Ovary (tissue), 9 donors: ENCODE results near the gene CNNM1. TPM values are rescaled to one million over a fixed set of nuclear protein-coding genes. Genes with fewer than 3 reads are reported as not detected.
A peak's percentile ranks its signal among the peaks of the same experiment; 100 is the strongest.

ENCODE experiments used
- DNase-seq, 5 donors: peaks; one replicate each; pipeline ENCODE4 v3.0.0-alpha.2; 2019 to 2020
- H3K27ac ChIP-seq, 2 donors: fragments of 200-600 bp; one replicate each; pipeline versions ENCODE4 v1.5.1 to v1.8.0; 2019 to 2022
- H3K27me3 ChIP-seq: fragments of 200-600 bp; one replicate; pipeline ENCODE4 v1.8.0; 2022
- H3K36me3 ChIP-seq: fragments of 200-600 bp; sonication (generic); one replicate; pipeline ENCODE4 v1.5.1; 2019
- H3K4me1 ChIP-seq: one replicate; pipeline ENCODE4 v1.8.1; 2013; ENCODE audit warnings: mild to moderate bottlenecking, moderate library complexity; ENCODE audit not compliant: insufficient read depth
- H3K4me3 ChIP-seq: fragments of 200-600 bp; sonication (generic); one replicate; pipeline ENCODE4 v1.5.1; 2017
- H3K9me3 ChIP-seq, 2 donors: fragments of 200-600 bp in 1 of 2; sonication (generic) in 1 of 2; one replicate each; pipeline versions ENCODE4 v1.5.1 to v1.8.1; 2013 to 2019; ENCODE audit warnings: mild to moderate bottlenecking in 1 of 2, moderate library complexity in 1 of 2
- CTCF ChIP-seq, 3 donors: fragments of 450-650 bp in 2 of 3; fragments of 200-600 bp in 1 of 3; IDR thresholded peaks; one replicate each; pipeline versions ENCODE4 v1.5.1 to v1.8.0; 2016 to 2022; ENCODE audit warnings: antibody characterized with exemption in 3 of 3, mild to moderate bottlenecking in 1 of 3
- EP300 ChIP-seq: sonication (generic); formaldehyde crosslinking; IDR thresholded peaks from one replicate; pipeline ENCODE4 v1.6.1; 2017; ENCODE audit warnings: antibody characterized with exemption
- POLR2A ChIP-seq: fragments of 450-650 bp; IDR thresholded peaks from one replicate; pipeline ENCODE4 v1.6.1; 2017; ENCODE audit warnings: antibody characterized with exemption, mild to moderate bottlenecking, moderate library complexity
- WGBS, 3 donors: extraction: QIAGEN DNeasy Blood & Tissue Kit in 1 of 3; methylation state at CpG; one replicate each; pipeline versions ENCODE4 v1.1.5 to v1.1.7; 2013 to 2017; 5-methylcytosine and 5-hydroxymethylcytosine counted together
- intact Hi-C, 4 donors: fragments of 100-400 bp; cut with DNase I; formaldehyde crosslinking; loops; one replicate each; pipeline versions ENCODE4 v1.11.0 to v1.15.1; 2022 to 2023
- polyA plus RNA-seq, 2 donors: library from polyadenylated mRNA; stranded (reverse); fragments of 200-250 nt in 1 of 2; fragments of 350-450 nt in 1 of 2; fragmentation: Illumina TruSeq in 1 of 2; extraction: RNeasy Lipid Tissue Mini Kit (QIAGEN cat#74804) in 1 of 2; gene quantifications; one replicate each; pipeline ENCODE4 v1.2.3, GENCODE V29; 2013 to 2014
- total RNA-seq, 7 donors: library from RNA; depleted of rRNA in 2 of 7; stranded (reverse); fragments of >200 nt in 2 of 7; fragmentation: NEBNext Ultra II Directional in 3 of 7; extraction: Animal tissue kit (Norgen Biotek cat#: 25700) in 3 of 7; gene quantifications; one replicate each; pipeline versions ENCODE4 v1.1.0 to v1.2.4, GENCODE V29; 2016 to 2023
- donor health status: DM: no; HTN: no; CAD: no; lungs with moderate emphysema.
- donor health status: DM: no; HTN: no; CAD: no.
- donor health status: Bipolar disorder and iron deficiency.
- donor health status: DM: yes; HTN: yes; CAD: no.
- donor health status: DM: no; HTN: no; CAD: no.
- donor health status: DM: yes; HTN: yes; CAD: no.

The CNNM1 gene
- total and polyA plus RNA-seq, 9 donors = 1.0 to 3.9 (median 2.4) TPM

GRCh38 chr10:99432047-99432446 is 102.9 kb downstream of the CNNM1 start:
- Histone ChIP-seq H3K27ac (no peak overlapping the region), H3K27me3 (no peaks in the 10 kb centered on the region), H3K36me3 (no peaks in the 10 kb centered on the region), H3K9me3 (no peaks in the 10 kb centered on the region), H3K4me1 (peaks cover 8% of the 10 kb centered on the region), H3K4me3 (no peak overlapping the region)
- intact Hi-C loops = loop anchor here (5.0 to 10.0 kb wide), 5 partner anchors 180 to 303 kb away; partner anchors contain the start of genes COX15 (in 1 of the 4), CUTC (in 1 of the 4) and SLC25A28 (in 1 of the 4)
- DNase-seq = no peak
- TF ChIP-seq CTCF (IDR thresholded peaks at IDR 0.05) = no peak
- TF ChIP-seq POLR2A = no peak
- TF ChIP-seq EP300 = no peak
- 94 to 97% (median 96%) methylated on average over 4 of the region's 4 CpGs for WGBS, 3 donors

- H3K9me3 ChIP-seq = no peaks in the 10 kb centered on the region
- H3K27ac ChIP-seq = no peak overlapping the region
- DNase-seq = no peak
- 20 to 41% (median 25%) methylated on average over 6 of the region's 6 CpGs for WGBS, 3 donors
- H3K36me3 ChIP-seq = no peaks in the 10 kb centered on the region
- peaks cover 8% of the 10 kb centered on the region for H3K4me1 ChIP-seq
- no peaks in the 10 kb centered on the region for H3K27me3 ChIP-seq
- no peak overlapping the region for H3K4me3 ChIP-seq
- intact Hi-C loops = loop anchor here (5.0 to 10.0 kb wide), 5 partner anchors 179 to 302 kb away; partner anchors contain the start of genes COX15 (in 1 of the 4), CUTC (in 1 of the 4) and SLC25A28 (in 1 of the 4)
- no peak for TF ChIP-seq CTCF (IDR thresholded peaks at IDR 0.05)
- TF ChIP-seq EP300 = no peak
- no peak for TF ChIP-seq POLR2A
Observed at GRCh38 chr10:99432881-99433280, 103.7 kb downstream of the CNNM1 start.

GRCh38 chr10:99433378-99434020 is 104.3 kb downstream of the CNNM1 start:
- intact Hi-C loops = loop anchor here (5.0 to 10.0 kb wide), 5 partner anchors 179 to 301 kb away; partner anchors contain the start of genes COX15 (in 1 of the 4), CUTC (in 1 of the 4) and SLC25A28 (in 1 of the 4)
- DNase-seq = no peak
- TF ChIP-seq CTCF (IDR thresholded peaks at IDR 0.05) (no peak), POLR2A (no peak), EP300 (no peak)
- 12 to 19% (median 13%) methylated on average over 1 of the region's 1 CpG for WGBS, 3 donors
- Histone ChIP-seq H3K27me3 (no peaks in the 10 kb centered on the region), H3K4me1 (peaks cover 8% of the 10 kb centered on the region), H3K9me3 (no peaks in the 10 kb centered on the region), H3K36me3 (no peaks in the 10 kb centered on the region), H3K4me3 (no peak overlapping the region), H3K27ac (no peak overlapping the region)

- no peak for DNase-seq
- intact Hi-C loops = loop anchor here in 3 of 4 donors (10.0 kb wide), 3 partner anchors 179 to 299 kb away; partner anchors contain the start of genes COX15 (in 1 of the 3) and CUTC (in 1 of the 3)
- no peak for TF ChIP-seq EP300
- TF ChIP-seq CTCF (IDR thresholded peaks at IDR 0.05) = peak in 2 of 3 donors; percentile 36 to 60
- TF ChIP-seq POLR2A = no peak
- Histone ChIP-seq H3K27ac (peak overlapping the region in 1 of 2 donors; percentile 14), H3K9me3 (no peaks in the 10 kb centered on the region), H3K4me3 (no peak overlapping the region), H3K27me3 (no peaks in the 10 kb centered on the region), H3K36me3 (no peaks in the 10 kb centered on the region), H3K4me1 (peaks cover 5% of the 10 kb centered on the region)
- WGBS, 3 donors = 25 to 33% (median 27%) methylated on average over 5 of the region's 5 CpGs
Observed at GRCh38 chr10:99435986-99436638, 107.0 kb downstream of the CNNM1 start.
